HepG2 (cell line): Measurements from ENCODE around the gene NOXRED1. TPM values are rescaled to one million over a fixed set of nuclear protein-coding genes. Genes with fewer than 3 reads are reported as not detected.

Experiments
- ATAC-seq: fragments of 200-7000 bp; cut with Tn5 transposase; 3 replicates; pipeline ENCODE4 v1.9.1; 2020; ENCODE audit warnings: mild to moderate bottlenecking, moderate library complexity
- BruUV-seq: library from RNA; stranded (reverse); fragments of 400-500 nt; replicated peaks from 2 replicates; lab custom pipeline; 2021; lab: Mats Ljungman, UMichigan
- CTCF ChIA-PET: fragments of 300-600 bp; formaldehyde crosslinking; extraction: SDS; loops from one replicate; lab custom pipeline; 2021; ENCODE audit warnings: low total read pairs, inconsistent platforms, low intra/inter-chr PET ratio; lab: Yijun Ruan, JAX
- POLR2A ChIA-PET: fragments of 350-600 bp; sonication (Branson Sonifier 250); formaldehyde crosslinking; loops from one replicate; lab custom pipeline; 2020; ENCODE audit warnings: antibody characterized with exemption, inconsistent platforms; lab: Yijun Ruan, JAX
- DNase-seq: peaks from one replicate; pipeline ENCODE4 v3.0.0-alpha.2; 2015; ENCODE audit warnings: low spot score
- FAIRE-seq: peaks from 3 replicates; lab custom pipeline; 2011; peaks lifted over from hg19 to GRCh38; lab: Jason Lieb, UNC
- H2AFZ ChIP-seq: one replicate; pipeline ENCODE4 v1.6.1; 2011; ENCODE audit warnings: low read length, inconsistent platforms
- H3K27ac ChIP-seq: fragments of 300-600 bp; 3 replicates; pipeline ENCODE4 v1.8.0; 2011; ENCODE audit warnings: mixed run types, mild to moderate bottlenecking, mixed read lengths, low read length, inconsistent platforms; ENCODE audit not compliant: insufficient read depth; ENCODE audit errors: extremely low read length
- H3K27me3 ChIP-seq, 2 experiments: fragments of 200-600 bp in 1 of 2; 2 replicates in 1 of 2; 3 replicates in 1 of 2; pipeline versions ENCODE4 v1.6.0 to v1.8.0; 2011; ENCODE audit warnings: low read length in 2 of 2, mild to moderate bottlenecking in 2 of 2, moderate library complexity in 2 of 2, inconsistent platforms in 1 of 2; ENCODE audit not compliant: insufficient read depth in 2 of 2, control insufficient read depth in 1 of 2
- H3K36me3 ChIP-seq, 2 experiments: fragments of 200-600 bp in 1 of 2; replicated peaks in 1 of 2; 2 replicates in 1 of 2; 3 replicates in 1 of 2; pipeline versions ENCODE4 v1.5.1 to v1.8.0; 2011; ENCODE audit warnings: low read length in 2 of 2, inconsistent platforms in 1 of 2; ENCODE audit not compliant: insufficient read depth in 2 of 2, control insufficient read depth in 1 of 2
- H3K4me1 ChIP-seq: 2 replicates; pipeline ENCODE4 v1.5.1; 2012; ENCODE audit warnings: low read length, inconsistent platforms; ENCODE audit not compliant: insufficient read depth
- H3K4me2 ChIP-seq: 2 replicates; pipeline ENCODE4 v1.6.0; 2011; ENCODE audit warnings: low read depth, low read length, inconsistent platforms
- H3K4me3 ChIP-seq, 3 experiments: fragments of 200-600 bp in 1 of 3; sonication (generic), shearing (Covaris generic) in 1 of 3; replicated peaks in 1 of 3; 2 replicates each; pipeline ENCODE4 v1.5.1; 2011 to 2016; ENCODE audit warnings: low read length in 3 of 3, inconsistent platforms in 2 of 3, low read depth in 2 of 3, mild to moderate bottlenecking in 2 of 3, control low read depth in 1 of 3, mixed read lengths in 1 of 3; ENCODE audit not compliant: insufficient read depth in 1 of 3
- H3K79me2 ChIP-seq: one replicate; pipeline ENCODE4 v1.6.1; 2011; ENCODE audit warnings: low read length, inconsistent platforms; ENCODE audit not compliant: insufficient read depth
- H3K9ac ChIP-seq: 2 replicates; pipeline ENCODE4 v1.6.0; 2011; ENCODE audit warnings: mild to moderate bottlenecking, low read depth, low read length, inconsistent platforms; ENCODE audit not compliant: insufficient read depth
- H3K9me3 ChIP-seq: 2 replicates; pipeline ENCODE4 v1.5.1; 2012; ENCODE audit warnings: mild to moderate bottlenecking, low read length
- H4K20me1 ChIP-seq: 2 replicates; pipeline ENCODE4 v1.6.0; 2011; ENCODE audit warnings: inconsistent platforms, mild to moderate bottlenecking, low read length, moderate library complexity; ENCODE audit not compliant: insufficient read depth
- ARID4A ChIP-seq: sonication (generic); formaldehyde crosslinking; IDR thresholded peaks from 2 replicates; pipeline ENCODE4 v1.5.0; 2020; ENCODE audit warnings: mild to moderate bottlenecking, missing genetic modification reagents, borderline replicate concordance
- BATF2 ChIP-seq: sonication (generic); formaldehyde crosslinking; IDR thresholded peaks from 2 replicates; pipeline ENCODE4 v1.8.0; 2022; ENCODE audit warnings: mild to moderate bottlenecking, missing genetic modification reagents, moderate library complexity
- BRF2 ChIP-seq: sonication (generic); formaldehyde crosslinking; IDR thresholded peaks from 2 replicates; pipeline ENCODE4 v1.8.1; 2022; ENCODE audit warnings: mild to moderate bottlenecking, missing genetic modification reagents
- DNMT3B ChIP-seq: conservative IDR thresholded peaks from 2 replicates; pipeline ENCODE4 v1.6.1; 2016; ENCODE audit warnings: missing biosample characterization, control low read depth
- DZIP1 ChIP-seq: sonication (generic); formaldehyde crosslinking; IDR thresholded peaks from 2 replicates; pipeline ENCODE4 v1.5.0; 2020; ENCODE audit warnings: mild to moderate bottlenecking, missing genetic modification reagents
- HOXA5 ChIP-seq: sonication (generic); formaldehyde crosslinking; IDR thresholded peaks from 2 replicates; pipeline ENCODE4 v1.4.0; 2020; ENCODE audit warnings: missing genetic modification reagents
- ZBTB20 ChIP-seq: sonication (generic); formaldehyde crosslinking; IDR thresholded peaks from 2 replicates; pipeline ENCODE4 v1.8.1; 2023; ENCODE audit warnings: missing genetic modification reagents, low read depth, mild to moderate bottlenecking, borderline replicate concordance
- ZNF121 ChIP-seq: sonication (generic); formaldehyde crosslinking; IDR thresholded peaks from 2 replicates; pipeline ENCODE4 v1.5.0; 2020; ENCODE audit warnings: mild to moderate bottlenecking, missing genetic modification reagents
- ZNF33A ChIP-seq: sonication (generic); formaldehyde crosslinking; IDR thresholded peaks from 2 replicates; pipeline ENCODE4 v1.5.1; 2020; ENCODE audit warnings: missing genetic modification reagents, mild to moderate bottlenecking, moderate library complexity, borderline replicate concordance
- ZNF549 ChIP-seq: sonication (generic); formaldehyde crosslinking; IDR thresholded peaks from 2 replicates; pipeline ENCODE4 v1.5.0; 2020; ENCODE audit warnings: missing genetic modification reagents
- ZNF563 ChIP-seq: sonication (generic); formaldehyde crosslinking; IDR thresholded peaks from 2 replicates; pipeline ENCODE4 v1.8.0; 2022; ENCODE audit warnings: mild to moderate bottlenecking, moderate library complexity, missing genetic modification reagents
- ZNF781 ChIP-seq: sonication (generic); formaldehyde crosslinking; IDR thresholded peaks from 2 replicates; pipeline ENCODE4 v1.5.1; 2020; ENCODE audit warnings: borderline replicate concordance, mild to moderate bottlenecking, missing genetic modification reagents; ENCODE audit errors: not compliant biosample characterization
- ZNF816 ChIP-seq: sonication (generic); formaldehyde crosslinking; IDR thresholded peaks from 2 replicates; pipeline ENCODE4 v1.8.0; 2022; ENCODE audit warnings: missing genetic modification reagents, mild to moderate bottlenecking, borderline replicate concordance
- WGBS: methylation state at CpG from one replicate; pipeline ENCODE4 v1.1.6; 2017; ENCODE audit warnings: low lambda C conversion rate; 5-methylcytosine and 5-hydroxymethylcytosine counted together
- in situ Hi-C: cut with HindIII; loops from 2 replicates; pipeline ENCODE4 v1.10.0; 2017; ENCODE audit warnings: low pct_unique_long_range_greater_than_20kb; ENCODE audit not compliant: extremely low pct_ligation_motif_present
- intact Hi-C: fragments of 100-400 bp; cut with micrococcal nuclease; formaldehyde crosslinking; loops from one replicate; pipeline ENCODE4 v1.10.0; 2022; ENCODE audit not compliant: unreplicated experiment
- polyA plus RNA-seq, 8 experiments: library from polyadenylated mRNA; depleted of rRNA in 3 of 8; stranded (reverse) in 7 of 8; unstranded in 1 of 8; fragments of >200 nt; fragmentation: Illumina TruSeq in 4 of 8; extraction: Trizol in 4 of 8; gene quantifications; 2 replicates each; pipeline versions ENCODE4 v1.2.1 to v1.2.3, GENCODE V29; 2011 to 2016; ENCODE audit warnings: low read depth in 4 of 8, missing spikeins in 1 of 8, mixed read lengths in 1 of 8; ENCODE audit not compliant: insufficient read depth in 1 of 8
- total RNA-seq, 5 experiments: library from RNA; depleted of rRNA; stranded (reverse); fragments of >200 nt; fragmentation: Illumina TruSeq; extraction: Trizol; gene quantifications; 2 replicates each; pipeline ENCODE4 v1.2.3, GENCODE V29; 2016; ENCODE audit warnings: low read depth in 1 of 5
- TF ChIP-seq, protein P1 (sequence below): sonication (generic); formaldehyde crosslinking; IDR thresholded peaks from 2 replicates; pipeline ENCODE4 v1.8.1; 2023; ENCODE audit warnings: mild to moderate bottlenecking, inconsistent platforms, moderate library complexity, missing genetic modification reagents, borderline replicate concordance
- TF ChIP-seq, protein P2 (sequence below): IDR thresholded peaks from 2 replicates; pipeline ENCODE4 v1.6.1; 2012; ENCODE audit warnings: inconsistent platforms

The NOXRED1 gene
- total and polyA plus RNA-seq, 2 of the 13 experiments (the other 11 are each of a cell fraction or from before 2014, with no cell fraction given): 0.24 to 0.41 TPM

GRCh38 chr14:77406086-77406485 lies 17.2 kb downstream of the NOXRED1 start:
- Histone ChIP-seq H3K27me3 (no peaks in the 10 kb centered on the region), H3K79me2 (no peaks in the 10 kb centered on the region), H2AFZ (no peak overlapping the region), H3K36me3 (no peaks in the 10 kb centered on the region), H3K4me1 (peaks cover 9% of the 10 kb centered on the region), H3K4me3 (no peak overlapping the region), H3K4me2 (no peak overlapping the region), H3K9ac (no peak overlapping the region), H4K20me1 (no peaks in the 10 kb centered on the region), H3K27ac (no peak overlapping the region), H3K9me3 (no peaks in the 10 kb centered on the region)
- no peak for ATAC-seq
- WGBS: 42% methylated on average over 3 of the region's 3 CpGs
- in situ Hi-C loops: no loop called here
- ChIA-PET POLR2A (no interaction called here), CTCF (no interaction called here)
- intact Hi-C loops: no loop called here
- no peak for FAIRE-seq
- no peak for DNase-seq
- no TSS peak for BruUV-seq
- no peak for TF ChIP-seq BRF2 (CRISPR knock-in tag)
- no peak for TF ChIP-seq ZNF33A
- TF ChIP-seq ZNF563 (CRISPR knock-in tag): no peak
- no peak for TF ChIP-seq ZBTB20 (CRISPR knock-in tag)
- TF ChIP-seq ZNF781 (CRISPR knock-in tag): no peak
- no peak for TF ChIP-seq ZNF549
- no peak for TF ChIP-seq ARID4A (CRISPR knock-in tag)
- no peak for TF ChIP-seq DNMT3B (CRISPR knock-in tag)
- TF ChIP-seq ZNF121 (CRISPR knock-in tag): no peak
- no peak for TF ChIP-seq ZNF816
- TF ChIP-seq BATF2 (CRISPR knock-in tag): no peak
- TF ChIP-seq, protein P1, sequence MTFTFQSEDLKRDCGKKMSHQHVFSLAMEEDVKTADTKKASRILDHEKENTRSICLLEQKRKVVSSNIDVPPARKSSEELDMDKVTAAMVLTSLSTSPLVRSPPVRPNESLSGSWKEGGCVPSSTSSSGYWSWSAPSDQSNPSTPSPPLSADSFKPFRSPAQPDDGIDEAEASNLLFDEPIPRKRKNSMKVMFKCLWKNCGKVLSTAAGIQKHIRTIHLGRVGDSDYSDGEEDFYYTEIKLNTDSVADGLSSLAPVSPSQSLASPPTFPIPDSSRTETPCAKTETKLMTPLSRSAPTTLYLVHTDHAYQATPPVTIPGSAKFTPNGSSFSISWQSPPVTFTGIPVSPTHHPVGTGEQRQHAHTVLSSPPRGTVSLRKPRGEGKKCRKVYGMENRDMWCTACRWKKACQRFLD (CRISPR knock-in tag): no peak
- no peak for TF ChIP-seq DZIP1
- TF ChIP-seq, protein P2, sequence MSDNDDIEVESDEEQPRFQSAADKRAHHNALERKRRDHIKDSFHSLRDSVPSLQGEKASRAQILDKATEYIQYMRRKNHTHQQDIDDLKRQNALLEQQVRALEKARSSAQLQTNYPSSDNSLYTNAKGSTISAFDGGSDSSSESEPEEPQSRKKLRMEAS: no peak
- no peak for TF ChIP-seq HOXA5 (CRISPR knock-in tag)
